ENCODE data around the gene ASB4. TPM values are rescaled to one million over a fixed set of nuclear protein-coding genes. Genes with fewer than 3 reads are reported as not detected.
"Not testable (repeated sequence)": the region's sequence is repeated elsewhere in the genome, so short reads cannot be mapped to it uniquely, and the experiment has no call there.

The ASB4 gene, protein sequence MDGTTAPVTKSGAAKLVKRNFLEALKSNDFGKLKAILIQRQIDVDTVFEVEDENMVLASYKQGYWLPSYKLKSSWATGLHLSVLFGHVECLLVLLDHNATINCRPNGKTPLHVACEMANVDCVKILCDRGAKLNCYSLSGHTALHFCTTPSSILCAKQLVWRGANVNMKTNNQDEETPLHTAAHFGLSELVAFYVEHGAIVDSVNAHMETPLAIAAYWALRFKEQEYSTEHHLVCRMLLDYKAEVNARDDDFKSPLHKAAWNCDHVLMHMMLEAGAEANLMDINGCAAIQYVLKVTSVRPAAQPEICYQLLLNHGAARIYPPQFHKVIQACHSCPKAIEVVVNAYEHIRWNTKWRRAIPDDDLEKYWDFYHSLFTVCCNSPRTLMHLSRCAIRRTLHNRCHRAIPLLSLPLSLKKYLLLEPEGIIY
- total RNA-seq = not detected in 2 replicates

DNA sequence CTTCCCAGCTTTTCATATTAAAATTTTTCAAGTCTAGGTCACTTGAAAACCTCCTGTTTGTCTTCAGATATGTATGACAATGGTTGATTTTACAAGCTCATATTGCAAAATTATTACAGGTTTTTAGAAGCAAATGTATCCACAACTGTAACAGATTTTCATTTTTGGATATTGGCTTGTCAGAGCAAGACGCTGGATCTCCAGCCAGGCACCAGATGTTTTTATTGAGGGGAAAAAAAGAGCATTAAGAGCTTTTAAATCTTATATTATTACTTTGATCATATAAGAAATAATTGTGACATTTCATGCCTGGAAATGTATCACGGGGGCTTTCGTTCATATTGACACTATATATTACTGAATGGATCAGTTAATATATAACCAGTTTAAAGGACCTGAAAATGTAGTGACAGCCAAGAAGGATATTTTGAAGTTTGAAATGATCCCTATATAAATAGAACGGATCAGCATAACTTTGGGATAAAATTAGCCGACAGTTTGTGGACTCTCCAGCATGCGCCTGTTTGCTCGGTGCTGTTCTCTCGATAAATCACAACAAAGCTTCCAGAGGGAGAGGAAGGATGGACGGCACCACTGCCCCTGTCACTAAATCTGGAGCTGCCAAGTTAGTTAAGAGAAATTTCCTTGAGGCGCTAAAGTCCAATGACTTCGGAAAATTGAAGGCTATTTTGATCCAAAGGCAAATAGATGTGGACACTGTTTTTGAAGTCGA lies at the start of gene ASB4:
Gene ASB4, plus strand, starts transcription at position 553 of the 733 bp plus-strand sequence. Its CDS starts 29 bp downstream, at position 582.
- DNase-seq (ENCODE audit: low read depth in 2 of 2) = no peak

DNA sequence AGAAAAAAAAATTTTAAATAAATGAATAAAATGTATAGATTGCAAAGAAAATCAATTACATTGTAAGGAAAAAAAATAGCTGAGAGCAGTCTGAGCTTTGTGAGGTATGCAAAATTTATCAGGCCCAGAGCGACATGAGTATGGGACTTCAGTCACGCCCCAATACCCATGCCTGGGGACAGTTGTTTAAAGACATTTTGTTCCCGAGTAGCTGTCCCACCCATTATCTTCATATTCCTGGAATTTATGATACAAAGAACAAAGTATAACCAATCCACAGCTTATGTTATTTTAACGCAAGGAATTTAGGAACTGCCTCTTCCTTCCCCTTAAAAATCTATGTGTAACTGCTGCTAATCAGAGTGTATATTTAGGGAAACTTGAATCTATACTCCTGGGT lies 49.3 kb upstream of the ASB4 start:
- DNase-seq (ENCODE audit: low read depth in 2 of 2) = no peak

DNA sequence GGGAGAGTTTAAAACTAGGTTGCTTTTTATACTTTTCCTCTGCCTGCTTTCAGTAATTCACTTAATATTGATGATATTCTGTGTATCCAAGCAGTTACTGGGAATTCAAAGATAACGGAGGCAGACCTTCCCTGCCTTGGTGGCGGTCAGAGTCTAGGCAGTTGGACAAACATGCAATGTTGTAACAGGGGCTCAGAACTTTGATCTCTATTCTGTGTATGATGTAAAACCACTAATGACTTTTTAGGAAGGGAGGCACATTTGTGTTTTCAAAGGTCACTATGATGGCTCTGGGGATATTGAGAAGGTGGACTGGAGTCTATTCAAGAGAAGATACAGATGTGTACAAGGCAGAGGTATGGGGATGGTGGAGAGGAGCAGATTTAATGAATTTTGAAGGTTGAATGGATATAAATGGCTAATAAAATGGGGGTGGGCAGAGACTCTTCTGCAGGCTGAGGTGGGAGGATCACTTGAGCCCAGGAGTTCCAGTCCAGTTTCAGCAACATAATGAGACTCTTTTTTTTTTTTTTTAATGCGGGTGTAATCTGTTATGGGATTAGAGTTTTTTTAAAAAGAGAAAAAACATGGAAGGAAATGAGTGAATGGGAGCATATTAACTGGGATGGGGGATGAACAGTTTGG lies 45.2 kb upstream of the ASB4 start:
- no peak for DNase-seq (ENCODE audit: low read depth in 2 of 2)

DNA sequence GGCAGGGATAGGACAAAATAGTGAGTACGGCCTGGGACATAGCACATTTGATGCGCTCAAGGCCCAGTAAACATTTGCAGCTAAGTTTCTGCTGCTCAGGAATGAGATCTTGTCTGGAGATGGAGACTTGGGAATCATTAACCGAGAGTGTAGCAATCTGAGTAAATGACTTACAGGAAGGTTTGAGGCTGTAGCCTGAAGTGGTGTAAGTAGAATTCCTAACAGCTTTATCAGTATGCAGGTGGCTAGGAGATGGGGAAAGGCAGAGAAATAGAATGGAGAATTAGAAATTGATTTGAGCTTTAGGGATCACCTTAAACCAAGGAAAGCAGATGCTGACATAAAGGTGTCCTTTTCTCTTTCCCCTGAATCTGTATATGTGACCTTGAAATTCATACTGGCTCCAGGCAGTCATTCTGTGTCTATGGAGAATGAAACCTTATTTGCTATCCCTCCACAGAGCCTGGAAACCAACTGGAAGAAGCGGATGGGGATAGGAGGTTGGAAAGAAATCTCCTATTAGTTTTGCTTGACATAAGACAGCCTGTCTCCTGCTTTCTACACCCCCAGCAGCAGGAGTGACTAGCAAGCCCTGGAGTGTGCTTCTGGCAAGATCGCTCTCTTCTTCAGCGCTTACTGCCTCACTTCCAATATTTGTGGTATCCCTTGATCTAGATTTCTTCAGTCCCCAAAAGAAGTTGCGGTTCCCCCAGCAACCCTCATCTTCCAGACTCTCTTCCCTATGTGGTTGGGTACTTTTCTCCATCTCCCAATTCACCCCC lies 44.5 kb upstream of the ASB4 start:
- no peak for DNase-seq (ENCODE audit: low read depth in 2 of 2)

DNA sequence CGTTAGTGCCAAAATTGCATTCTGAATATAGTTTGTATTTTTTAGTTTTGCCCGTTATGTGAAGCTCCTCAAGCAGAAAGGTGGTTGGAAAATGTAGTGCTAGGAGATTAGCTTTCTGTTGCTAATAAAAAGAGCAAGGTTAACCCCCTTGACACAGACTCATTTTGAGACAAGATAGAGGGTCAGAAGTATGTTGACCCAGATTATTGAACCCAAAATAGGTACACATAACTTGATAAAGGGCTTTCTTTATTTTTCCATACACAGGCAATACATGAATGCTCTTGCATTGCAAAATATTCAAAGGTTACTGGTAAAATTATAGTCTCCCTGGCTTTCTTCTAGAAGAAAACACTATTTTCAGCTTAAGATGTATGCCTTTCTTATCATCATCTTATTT lies 40.9 kb upstream of the ASB4 start:
- DNase-seq (ENCODE audit: low read depth in 2 of 2) = no peak

DNA sequence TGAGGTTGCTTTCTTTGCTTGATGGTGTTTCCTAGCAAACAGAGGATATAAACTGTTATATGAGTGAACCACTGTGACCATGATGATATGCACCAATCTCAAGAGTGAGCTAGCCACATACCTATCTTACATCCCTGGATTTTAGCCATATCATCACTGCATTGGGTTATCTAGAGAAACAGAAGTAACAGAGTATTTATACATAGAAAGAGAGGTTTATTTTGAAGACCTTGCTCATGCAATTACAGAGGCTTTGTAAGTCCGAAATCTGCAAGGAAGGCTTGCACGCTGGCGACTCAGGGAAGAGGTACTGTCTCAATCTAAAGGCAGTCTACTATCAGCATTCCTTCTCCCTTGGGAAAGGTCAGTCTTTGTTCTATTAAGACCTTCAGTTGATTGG lies 39.1 kb upstream of the ASB4 start:
- no peak for DNase-seq (ENCODE audit: low read depth in 2 of 2)

DNA sequence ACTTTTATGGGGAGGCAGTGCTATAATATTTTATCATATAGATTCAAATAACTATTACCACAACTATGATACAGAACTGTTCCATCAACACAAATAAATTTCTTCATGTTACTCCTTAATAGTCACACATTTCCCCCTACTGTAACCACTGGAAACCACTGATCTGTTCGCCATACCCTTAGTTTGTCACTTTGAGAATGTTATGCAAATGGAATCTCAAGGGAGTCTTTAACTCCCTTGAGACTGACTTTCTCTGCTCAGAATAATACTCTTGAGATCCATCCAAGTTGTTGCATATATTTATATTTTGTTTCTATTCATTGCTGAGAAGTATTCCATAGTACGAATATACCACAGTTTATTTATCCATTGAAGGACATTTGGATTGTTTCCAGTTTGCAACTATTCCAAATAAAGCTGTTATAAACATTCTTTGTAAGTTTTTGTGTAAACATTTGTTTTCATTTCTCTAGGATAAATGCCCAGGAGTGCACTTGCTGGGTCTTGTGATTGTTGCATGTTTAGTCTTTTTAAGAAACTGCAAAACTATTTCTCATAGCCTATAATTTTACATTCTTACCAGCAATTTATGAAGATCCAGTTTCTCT lies 31.2 kb upstream of the ASB4 start:
- DNase-seq (ENCODE audit: low read depth in 2 of 2) = no peak

DNA sequence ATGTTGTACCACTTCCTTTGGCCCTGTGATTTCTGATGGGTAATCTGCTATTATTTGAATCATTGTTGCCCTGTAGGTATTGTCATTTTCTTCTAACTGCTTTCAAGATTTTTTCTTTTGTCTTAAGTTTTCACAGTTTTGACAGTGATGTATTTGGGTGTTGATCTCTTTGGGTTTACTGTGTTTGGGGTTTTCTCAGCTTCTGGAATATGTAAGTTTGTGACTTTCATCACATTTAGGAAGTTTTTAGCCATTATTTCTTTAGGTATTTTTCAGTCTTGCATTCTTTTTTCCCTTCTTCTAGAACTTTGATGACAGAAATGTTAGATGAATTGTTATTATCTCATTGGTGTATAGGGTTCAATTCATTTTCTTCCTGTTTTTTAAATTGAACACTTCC lies 27.8 kb upstream of the ASB4 start:
- DNase-seq (ENCODE audit: low read depth in 2 of 2) = no peak

DNA sequence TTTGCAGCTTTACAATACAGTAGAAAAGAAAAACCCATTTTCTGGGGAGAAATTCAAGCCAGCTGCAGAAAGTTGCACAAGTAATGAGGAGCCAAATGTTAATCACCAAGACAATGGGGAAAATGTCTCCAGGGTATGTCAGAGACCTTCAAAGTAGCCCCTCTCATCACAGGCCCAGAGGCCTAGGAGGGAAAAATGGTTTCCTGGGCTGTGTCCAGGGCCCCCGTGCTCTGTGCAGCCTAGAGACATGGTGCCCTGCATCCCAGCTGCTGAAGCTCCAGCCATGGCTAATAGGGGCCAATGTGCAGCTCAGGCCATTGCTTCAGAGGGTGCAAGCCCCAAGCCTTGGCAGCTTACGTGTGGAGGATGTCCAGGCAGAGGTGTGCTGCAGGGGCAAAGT lies 25.1 kb upstream of the ASB4 start:
- DNase-seq (ENCODE audit: low read depth in 2 of 2) = not testable (repeated sequence)

DNA sequence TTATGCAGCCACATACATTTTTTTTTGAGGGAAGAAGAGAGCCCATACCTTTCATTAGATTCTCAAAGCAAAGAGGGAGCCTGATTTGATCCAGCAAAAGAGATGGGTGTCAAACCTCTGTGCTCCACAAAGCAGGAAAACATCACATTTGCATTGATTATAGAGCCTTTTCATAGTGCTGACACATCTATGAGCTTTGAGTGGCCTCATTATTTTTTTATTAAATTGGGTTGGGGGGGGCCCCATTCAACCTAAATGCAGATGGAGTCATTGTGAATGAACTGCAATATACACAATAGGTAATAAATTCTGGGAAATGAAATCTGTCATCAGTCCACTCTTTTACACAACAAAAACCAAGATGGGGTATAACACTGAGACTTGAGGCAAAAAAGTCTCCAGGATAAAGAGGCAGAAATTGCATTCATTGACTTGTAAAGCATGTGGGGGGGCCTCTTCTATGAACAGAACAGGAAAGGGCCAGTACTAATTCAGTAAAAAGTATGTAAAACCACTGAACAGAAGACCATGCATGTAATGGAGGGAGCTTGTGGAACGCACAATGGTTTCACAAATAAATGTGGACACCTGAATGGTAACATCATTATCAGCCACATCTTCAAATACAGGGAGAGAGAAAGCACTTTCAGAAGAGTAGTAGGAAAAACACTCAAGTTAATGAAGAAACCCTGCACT lies 17.7 kb upstream of the ASB4 start:
- no peak for DNase-seq (ENCODE audit: low read depth in 2 of 2)

DNA sequence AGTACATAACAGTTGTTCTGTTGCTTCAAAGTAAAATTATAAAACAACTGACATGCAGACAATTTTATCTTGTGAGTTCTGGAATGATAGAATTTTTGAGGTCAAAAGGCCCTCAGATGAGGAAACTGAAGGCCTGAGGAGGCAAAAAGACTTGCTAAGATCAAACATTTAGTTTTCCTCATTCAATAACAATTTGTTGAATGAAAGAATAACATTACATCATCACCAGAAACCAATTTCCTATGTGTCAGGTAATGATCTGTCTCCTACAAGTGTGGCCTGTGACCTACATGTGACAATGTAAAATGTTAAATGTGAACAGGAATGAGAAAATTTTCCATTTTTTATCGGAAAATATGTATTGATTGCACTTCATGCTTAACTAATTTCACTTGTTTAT lies 16.6 kb upstream of the ASB4 start:
- peak in 1 of 2 donors; percentile 32 for DNase-seq (ENCODE audit: low read depth in 2 of 2)

DNA sequence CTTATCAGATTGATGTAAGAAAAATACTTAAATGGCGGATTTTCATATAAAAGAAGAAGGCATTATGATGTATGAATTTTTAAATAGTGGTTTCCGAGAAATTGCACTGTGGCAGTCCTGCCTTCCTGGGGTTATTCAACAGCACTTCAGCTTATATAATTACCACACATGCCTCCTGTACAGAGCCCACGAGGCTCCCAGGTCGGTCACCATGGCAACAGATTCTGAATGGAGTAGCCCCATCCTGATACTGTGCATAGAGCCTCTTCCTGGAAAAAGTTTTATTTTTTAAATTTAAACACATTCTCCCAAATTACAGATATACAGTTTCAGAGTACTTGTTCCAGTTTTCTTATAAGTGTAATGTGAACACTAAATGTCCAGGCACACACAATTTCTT lies 15.9 kb upstream of the ASB4 start:
- peak in 1 of 2 donors; percentile 9 for DNase-seq (ENCODE audit: low read depth in 2 of 2)

DNA sequence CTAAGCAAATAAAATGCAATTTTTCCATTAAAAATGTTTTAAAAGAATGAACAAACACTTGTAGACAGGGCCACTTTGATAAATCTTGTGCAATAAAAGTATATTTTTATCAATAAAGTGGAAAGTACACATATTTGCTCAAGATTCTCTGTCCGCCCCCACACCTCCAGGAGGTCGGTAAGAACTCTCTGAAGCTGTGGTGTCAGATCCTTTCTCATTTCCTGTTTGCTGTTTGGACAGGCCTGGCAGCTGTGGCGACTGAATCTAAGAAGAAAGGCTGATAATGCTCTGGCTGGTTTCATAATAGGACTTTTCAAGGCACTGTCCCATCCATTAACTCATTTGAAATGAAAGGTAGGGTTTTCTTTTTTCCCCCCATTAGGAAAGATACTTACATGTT lies 15.3 kb upstream of the ASB4 start:
- DNase-seq (ENCODE audit: low read depth in 2 of 2) = peak; percentile 33 to 86

DNA sequence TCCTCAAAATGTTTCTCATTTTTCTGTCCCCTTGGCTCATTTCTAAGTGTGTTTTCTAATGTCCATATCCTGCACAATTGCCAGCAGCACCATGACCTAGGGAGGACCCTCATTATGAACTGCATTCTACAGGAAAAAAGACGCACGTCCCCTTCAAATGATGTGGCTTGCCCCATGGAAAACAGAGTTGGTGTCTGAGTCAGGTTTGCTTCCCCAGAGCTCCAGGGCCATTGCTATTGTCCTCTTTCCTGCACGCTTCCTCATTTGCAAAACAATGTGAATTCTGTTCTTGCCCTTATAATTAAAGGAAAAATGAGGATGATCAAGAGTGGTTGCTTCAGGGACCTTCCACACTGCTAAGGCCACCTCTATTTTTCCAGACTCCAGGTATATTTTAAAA lies 14.7 kb upstream of the ASB4 start:
- DNase-seq (ENCODE audit: low read depth in 2 of 2) = peak; percentile 49 to 83

DNA sequence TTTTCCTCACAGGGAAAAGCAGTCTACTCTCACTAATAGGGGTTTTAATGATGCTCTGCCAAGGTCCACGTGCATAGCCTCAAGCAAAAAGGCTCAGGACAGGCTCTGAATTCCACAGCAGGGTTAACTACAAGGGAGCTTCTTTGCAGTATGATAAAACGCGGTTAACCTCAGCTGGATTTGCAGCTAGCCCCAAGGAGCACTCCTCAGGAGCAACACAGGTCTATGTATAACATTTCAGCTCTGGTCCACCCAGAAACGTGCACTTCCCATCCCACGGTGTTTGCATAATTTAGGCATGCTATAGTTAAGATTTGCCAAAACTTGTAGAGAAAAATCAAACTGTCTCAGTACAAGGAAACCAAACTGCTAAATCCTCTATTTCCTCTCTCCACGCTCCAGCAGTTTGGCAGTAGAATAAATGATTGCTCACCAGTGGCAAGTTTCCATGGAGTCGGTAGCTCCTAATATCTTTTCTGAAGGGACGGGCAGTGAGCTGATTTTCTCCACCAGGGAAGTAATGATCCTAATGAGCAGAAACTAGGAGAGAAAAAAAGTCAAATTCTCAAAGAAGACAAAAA lies 13.1 kb upstream of the ASB4 start:
- peak in 1 of 2 donors; percentile 12 for DNase-seq (ENCODE audit: low read depth in 2 of 2)

DNA sequence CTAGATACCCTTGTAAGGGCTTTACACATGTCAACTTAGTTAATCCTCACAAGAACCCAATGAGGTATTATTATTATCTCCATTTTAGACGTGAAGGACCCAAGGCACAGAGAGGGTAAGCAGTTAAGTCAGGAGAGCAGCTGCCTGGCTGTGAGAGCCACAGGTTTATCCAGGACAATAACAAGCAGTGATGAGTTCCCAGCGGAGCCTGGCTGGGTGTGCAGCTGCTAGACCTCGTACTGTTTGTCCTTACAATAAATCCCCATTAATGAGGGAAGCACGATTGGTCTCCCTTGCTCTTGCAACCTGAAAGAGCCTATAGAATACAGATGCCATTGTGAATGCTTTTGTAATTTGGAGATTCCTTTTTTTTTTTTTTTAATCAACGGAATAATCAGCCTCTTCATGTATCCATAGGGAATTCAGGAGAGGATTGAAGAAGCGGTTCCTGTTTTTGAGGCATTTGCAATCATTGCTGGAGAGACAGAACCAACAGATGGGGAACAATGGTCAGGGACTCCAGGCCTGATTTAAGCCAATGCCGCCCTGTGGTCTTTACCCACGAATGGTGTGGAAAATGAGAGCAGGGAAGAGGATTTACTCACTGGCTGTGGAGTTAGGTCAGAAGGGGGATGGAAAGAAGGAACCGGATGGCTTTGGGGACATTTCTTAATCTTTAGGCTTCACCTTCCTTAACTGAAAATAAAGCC lies 12.3 kb upstream of the ASB4 start:
- no peak for DNase-seq (ENCODE audit: low read depth in 2 of 2)

DNA sequence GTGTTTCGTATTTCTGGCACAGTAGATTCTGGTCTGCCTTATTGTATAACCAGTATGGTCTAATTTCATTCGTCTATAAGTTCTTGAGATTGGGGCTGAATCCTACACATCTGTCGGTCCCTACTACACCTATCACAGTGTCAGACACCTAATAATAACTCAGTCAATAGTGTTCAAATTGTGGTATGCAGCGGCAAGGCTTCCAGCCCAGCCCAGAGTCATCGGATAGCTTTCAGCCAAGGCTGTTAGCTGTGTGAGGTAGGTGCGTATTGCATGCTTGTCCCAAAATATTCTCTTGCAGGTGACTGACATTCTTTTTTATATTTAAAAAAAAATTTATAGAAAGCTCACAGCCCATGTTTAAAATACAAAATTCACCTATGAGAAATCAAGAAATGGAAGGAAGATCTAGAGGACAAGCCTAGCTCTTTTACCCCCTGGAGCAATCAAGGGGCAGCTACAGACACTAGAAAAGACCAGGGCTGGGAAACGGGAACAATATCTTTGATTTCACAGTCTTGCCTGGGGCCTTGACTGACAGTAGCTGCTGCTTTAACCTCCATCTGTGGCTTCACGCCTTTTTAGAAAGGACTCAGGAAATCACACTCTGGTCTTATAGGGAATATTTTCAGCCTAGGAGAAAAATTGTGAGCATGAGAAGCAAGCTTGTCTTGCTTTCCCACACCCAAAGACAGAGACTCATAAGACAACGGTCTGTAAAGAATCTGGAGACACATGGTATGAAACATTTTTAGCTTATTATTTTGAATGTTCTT lies 9.5 kb upstream of the ASB4 start:
- peak in 1 of 2 donors; percentile 16 for DNase-seq (ENCODE audit: low read depth in 2 of 2)

DNA sequence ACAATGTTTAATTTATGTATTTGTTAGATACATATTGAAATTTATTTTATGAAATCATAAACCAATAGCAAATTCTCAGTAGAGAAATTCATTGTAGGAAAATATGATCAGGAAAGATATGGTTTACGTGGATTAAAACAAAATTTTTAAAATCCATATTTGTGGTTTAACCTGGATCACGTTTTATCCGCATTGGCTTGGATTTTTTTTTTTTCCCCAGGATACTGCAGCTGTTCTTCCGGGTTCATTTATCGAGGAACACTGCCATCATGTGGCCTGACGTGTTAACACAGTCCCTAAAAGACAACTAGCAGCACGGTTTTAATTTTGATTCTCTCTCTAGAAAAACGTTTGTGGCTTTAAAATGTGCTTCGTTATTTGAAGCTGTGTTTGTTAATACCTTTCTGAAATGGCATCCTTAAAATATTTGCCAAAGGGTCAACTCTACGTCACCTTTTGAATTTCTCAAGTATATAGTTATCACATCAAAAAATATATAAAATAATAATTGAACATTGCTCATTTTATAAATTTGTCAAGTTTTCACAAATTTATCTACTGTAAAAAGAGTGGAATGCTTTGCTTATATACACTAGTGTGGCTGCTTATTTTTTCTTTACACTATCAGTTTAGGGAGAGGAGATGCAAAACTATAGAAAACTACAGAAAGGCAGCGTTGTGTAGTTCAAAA lies 8.7 kb upstream of the ASB4 start:
- peak; percentile 73 to 79 for DNase-seq (ENCODE audit: low read depth in 2 of 2)
